Pons (tissue), 1 donor: Measurements from ENCODE around the gene AMFR.
"Not testable (repeated sequence)": the region's sequence is repeated elsewhere in the genome, so short reads cannot be mapped to it uniquely, and the experiment has no call there.

ENCODE experiments used
- DNase-seq: peaks from one replicate; pipeline ENCODE4 v3.0.0-alpha.2; 2016; ENCODE audit warnings: low spot score

The AMFR gene

GRCh38 chr16:56388209-56388608, 37.1 kb downstream of the AMFR start:
- no peak for DNase-seq

GRCh38 chr16:56387396-56387795, 37.9 kb downstream of the AMFR start:
- no peak for DNase-seq

- no peak for DNase-seq
Observed at GRCh38 chr16:56384074-56384721, 41.1 kb downstream of the AMFR start.

- no peak for DNase-seq
Observed at GRCh38 chr16:56382901-56383355, 42.4 kb downstream of the AMFR start.

GRCh38 chr16:56382459-56382858, 42.9 kb downstream of the AMFR start:
- no peak for DNase-seq

GRCh38 chr16:56380778-56381485, 44.4 kb downstream of the AMFR start:
- not testable (repeated sequence) for DNase-seq

GRCh38 chr16:56379044-56379443, 46.3 kb downstream of the AMFR start:
- DNase-seq, result not testable (repeated sequence)

GRCh38 chr16:56375792-56376191, 49.6 kb downstream of the AMFR start:
- DNase-seq, result not testable (repeated sequence)

- DNase-seq, result no peak
Observed at GRCh38 chr16:56373003-56373402, 52.3 kb downstream of the AMFR start.

GRCh38 chr16:56372013-56372634, 53.2 kb downstream of the AMFR start:
- no peak for DNase-seq

GRCh38 chr16:56371660-56371937, 53.7 kb downstream of the AMFR start:
- DNase-seq, result no peak

- no peak for DNase-seq
Observed at GRCh38 chr16:56370875-56371659, 54.3 kb downstream of the AMFR start.

- DNase-seq, result no peak
Observed at GRCh38 chr16:56370185-56370874, 55.0 kb downstream of the AMFR start.

GRCh38 chr16:56369202-56369601, 56.1 kb downstream of the AMFR start:
- no peak for DNase-seq

GRCh38 chr16:56368545-56368944, 56.8 kb downstream of the AMFR start:
- DNase-seq, result no peak

GRCh38 chr16:56367764-56368163, 57.6 kb downstream of the AMFR start:
- DNase-seq, result no peak

GRCh38 chr16:56366945-56367344, 58.4 kb downstream of the AMFR start:
- DNase-seq, result no peak

GRCh38 chr16:56365552-56365951, 59.8 kb downstream of the AMFR start:
- no peak for DNase-seq

- no peak for DNase-seq
Observed at GRCh38 chr16:56364865-56365264, 60.5 kb downstream of the AMFR start.

GRCh38 chr16:56363781-56364565, 61.4 kb downstream of the AMFR start:
- DNase-seq, result no peak

GRCh38 chr16:56363181-56363716, 62.1 kb downstream of the AMFR start:
- no peak for DNase-seq
